CD14-positive monocyte (primary cell): ENCODE measurements around the gene CD14. TPM values are rescaled to one million over a fixed set of nuclear protein-coding genes. Genes with fewer than 3 reads are reported as not detected.
"Not testable (repeated sequence)": the region's sequence is repeated elsewhere in the genome, so short reads cannot be mapped to it uniquely, and the experiment has no call there.

Source experiments
- DNase-seq, 3 donors: peaks; one replicate each; pipeline ENCODE4 v3.0.0-alpha.2; 2011 to 2022
- H2AFZ ChIP-seq: 2 replicates; pipeline ENCODE4 v1.6.0; 2012; ENCODE audit warnings: mild to moderate bottlenecking, low read depth, low read length, inconsistent platforms; ENCODE audit not compliant: insufficient read depth, poor library complexity, severe bottlenecking
- H3K27ac ChIP-seq, 2 donors: 1 replicate in 1 of 2; 2 replicates in 1 of 2; pipeline ENCODE4 v1.5.1; 2012 to 2013; ENCODE audit warnings: low read length in 2 of 2, control low read depth in 1 of 2, inconsistent platforms in 1 of 2, low read depth in 1 of 2, mild to moderate bottlenecking in 1 of 2
- H3K27me3 ChIP-seq, 2 donors: one replicate each; pipeline versions ENCODE4 v1.6.0 to v1.6.1; 2011 to 2013; ENCODE audit warnings: low read length in 2 of 2; ENCODE audit not compliant: control insufficient read depth in 2 of 2, insufficient read depth in 2 of 2
- H3K36me3 ChIP-seq, 2 donors: replicated peaks in 1 of 2; 1 replicate in 1 of 2; 2 replicates in 1 of 2; pipeline versions ENCODE4 v1.5.1 to v1.6.1; 2012 to 2013; ENCODE audit warnings: low read length in 2 of 2, control low read depth in 1 of 2, inconsistent platforms in 1 of 2, mild to moderate bottlenecking in 1 of 2; ENCODE audit not compliant: insufficient read depth in 2 of 2, control insufficient read depth in 1 of 2
- H3K4me1 ChIP-seq, 2 donors: 1 replicate in 1 of 2; 2 replicates in 1 of 2; pipeline versions ENCODE4 v1.5.1 to v1.6.1; 2012 to 2013; ENCODE audit warnings: low read length in 2 of 2, control low read depth in 1 of 2, inconsistent platforms in 1 of 2, mild to moderate bottlenecking in 1 of 2, moderate library complexity in 1 of 2; ENCODE audit not compliant: insufficient read depth in 2 of 2, control insufficient read depth in 1 of 2
- H3K4me2 ChIP-seq: replicated peaks from 2 replicates; pipeline ENCODE3; 2012; ENCODE audit warnings: low read length, moderate library complexity, mild to moderate bottlenecking; ENCODE audit not compliant: poor library complexity, severe bottlenecking; ENCODE audit errors: extremely low read depth
- H3K4me3 ChIP-seq, 3 experiments: fragments of 200-600 bp in 1 of 3; sonication (generic) in 1 of 3; replicated peaks in 1 of 3; 1 replicate in 2 of 3; 2 replicates in 1 of 3; pipeline ENCODE4 v1.5.1; 2011 to 2013; ENCODE audit warnings: low read length in 3 of 3, mild to moderate bottlenecking in 3 of 3, control low read depth in 2 of 3, low read depth in 2 of 3, inconsistent platforms in 1 of 3, moderate library complexity in 1 of 3
- H3K79me2 ChIP-seq: 2 replicates; pipeline ENCODE4 v1.6.0; 2012; ENCODE audit warnings: mild to moderate bottlenecking, control low read depth, inconsistent platforms, low read length, moderate library complexity; ENCODE audit not compliant: insufficient read depth
- H3K9ac ChIP-seq: 2 replicates; pipeline ENCODE4 v1.6.0; 2017; ENCODE audit warnings: low read length, mild to moderate bottlenecking; ENCODE audit not compliant: insufficient read depth, poor library complexity, severe bottlenecking
- H3K9me3 ChIP-seq, 2 donors: replicated peaks in 1 of 2; 1 replicate in 1 of 2; 2 replicates in 1 of 2; pipeline versions ENCODE4 v1.5.1 to v1.6.1; 2012 to 2013; ENCODE audit warnings: low read length in 2 of 2, control low read depth in 1 of 2; ENCODE audit not compliant: control insufficient read depth in 1 of 2, insufficient read depth in 1 of 2
- H4K20me1 ChIP-seq: 2 replicates; pipeline ENCODE4 v1.6.0; 2012; ENCODE audit warnings: mild to moderate bottlenecking, low read length, control low read depth, moderate library complexity; ENCODE audit not compliant: insufficient read depth
- H3K27ac Mint-ChIP-seq, 7 donors: one replicate each; pipeline ENCODE4 v1.8.0; 2020; ENCODE audit warnings: mild to moderate bottlenecking in 7 of 7, mixed read lengths in 7 of 7, moderate library complexity in 6 of 7, inconsistent platforms in 2 of 7
- H3K27me3 Mint-ChIP-seq, 3 donors: one replicate each; pipeline ENCODE4 v1.8.0; 2021 to 2022; ENCODE audit warnings: low read depth in 3 of 3, mild to moderate bottlenecking in 3 of 3, mixed read lengths in 3 of 3, moderate library complexity in 3 of 3, inconsistent platforms in 1 of 3
- H3K36me3 Mint-ChIP-seq, 2 donors: one replicate each; pipeline ENCODE4 v1.8.0; 2020; ENCODE audit warnings: mixed read lengths in 2 of 2, inconsistent platforms in 1 of 2, mild to moderate bottlenecking in 1 of 2
- H3K4me1 Mint-ChIP-seq: one replicate; pipeline ENCODE4 v1.8.0; 2020; ENCODE audit warnings: mild to moderate bottlenecking, mixed read lengths
- H3K4me3 Mint-ChIP-seq, 2 donors: one replicate each; pipeline ENCODE4 v1.8.0; 2020; ENCODE audit warnings: mild to moderate bottlenecking in 2 of 2, mixed read lengths in 2 of 2, moderate library complexity in 1 of 2
- H3K9me3 Mint-ChIP-seq, 7 donors: one replicate each; pipeline ENCODE4 v1.8.0; 2020 to 2022; ENCODE audit warnings: mixed read lengths in 7 of 7, mild to moderate bottlenecking in 6 of 7, moderate library complexity in 6 of 7, inconsistent platforms in 2 of 7
- CTCF ChIP-seq: fragments of 200-600 bp; IDR thresholded peaks from one replicate; pipeline ENCODE4 v1.8.0; 2022; ENCODE audit warnings: antibody characterized with exemption, mild to moderate bottlenecking
- WGBS: methylation state at CpG from one replicate; pipeline ENCODE4 v1.1.5; 2013; ENCODE audit warnings: missing lambda C conversion rate; ENCODE audit not compliant: insufficient coverage; 5-methylcytosine and 5-hydroxymethylcytosine counted together
- intact Hi-C, 2 donors: fragments of 100-400 bp; cut with micrococcal nuclease; formaldehyde crosslinking; loops; one replicate each; pipeline versions ENCODE4 v1.15.0 to v1.15.1; 2023
- polyA plus RNA-seq, 3 donors: library from polyadenylated mRNA; depleted of rRNA in 1 of 3; unstranded in 2 of 3; stranded (reverse) in 1 of 3; fragments of 300-500 nt in 2 of 3; fragments of >200 nt in 1 of 3; fragmentation: Illumina TruSeq in 2 of 3; gene quantifications; 1 replicate in 2 of 3; 2 replicates in 1 of 3; pipeline ENCODE4 v1.2.3, GENCODE V29; 2012 to 2021

Gene CD14
- polyA plus RNA-seq, 3 donors, result 1,687 to 3,095 (median 2,434) TPM

DNA sequence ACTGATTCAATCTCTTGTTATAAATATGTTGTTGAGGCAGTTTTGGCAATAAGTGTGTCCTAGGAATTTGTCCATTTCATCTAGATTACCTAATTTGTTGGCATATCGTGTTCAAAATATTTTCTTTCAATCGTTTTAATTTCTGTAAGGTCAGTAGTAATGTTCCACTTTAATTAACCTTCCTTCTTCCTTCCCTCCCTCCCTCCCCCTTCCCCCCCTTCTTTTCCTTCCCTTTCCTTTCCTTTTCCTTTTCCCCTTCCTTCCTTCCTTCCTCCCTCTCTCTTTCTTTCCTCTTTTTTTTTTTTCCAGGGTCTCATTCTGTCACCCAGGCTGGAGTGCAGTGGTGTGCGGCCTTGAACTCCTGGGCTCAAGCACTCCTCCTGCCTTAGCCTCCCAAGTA is 27.1 kb downstream of the CD14 start:
- Mint-ChIP-seq H3K4me3 (no peak overlapping the region), H3K4me1 (peaks cover 84% of the 10 kb centered on the region), H3K9me3 (peaks cover 0 to 5% (median 0%) of the 10 kb centered on the region in 7 donors), H3K27me3 (peaks cover 0 to 5% (median 0%) of the 10 kb centered on the region in 3 donors), H3K27ac (peak overlapping the region; percentile 89 to 99 (median 95)), H3K36me3 (peaks cover 2 to 5% of the 10 kb centered on the region in 2 donors)
- no peak for DNase-seq
- Histone ChIP-seq H3K9ac (no peak overlapping the region), H3K79me2 (peaks cover 30% of the 10 kb centered on the region), H4K20me1 (no peaks in the 10 kb centered on the region), H3K4me1 (peaks cover 90 to 100% of the 10 kb centered on the region in 2 donors), H3K27me3 (no peaks in the 10 kb centered on the region), H3K9me3 (no peaks in the 10 kb centered on the region), H2AFZ (no peak overlapping the region), H3K36me3 (no peaks in the 10 kb centered on the region), H3K4me2 (no peak overlapping the region), H3K4me3 (peak overlapping the region in 1 of 3 experiments; percentile 21), H3K27ac (peak overlapping the region; percentile 76 to 94)
- intact Hi-C loops, result no loop called here
- TF ChIP-seq CTCF, result no peak
- WGBS, result 100% methylated on average over 1 of the region's 3 CpGs

DNA sequence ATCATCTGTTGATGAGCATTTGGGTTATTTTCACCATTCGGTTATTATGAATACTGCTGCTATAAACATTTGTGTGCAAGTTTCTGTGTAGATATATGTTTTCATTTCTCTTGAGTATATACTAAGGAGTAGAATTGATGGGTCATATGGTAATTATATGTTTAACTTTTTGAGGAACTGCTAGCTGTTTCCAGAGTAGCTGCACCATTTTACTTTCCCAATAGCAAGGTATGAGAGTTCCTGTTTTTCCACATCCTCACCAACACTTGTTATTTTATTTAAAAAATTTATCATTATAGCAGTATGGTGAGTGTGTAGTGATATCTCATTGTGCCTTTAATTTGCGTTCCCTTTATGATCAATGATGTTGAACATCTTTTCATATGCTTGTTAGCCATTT is 29.2 kb downstream of the CD14 start:
- peaks cover 2 to 5% of the 10 kb centered on the region in 2 donors for H3K36me3 Mint-ChIP-seq
- no CpG with 5 or more reads among the region's 2 CpGs for whole genome bisulfite sequencing
- Histone ChIP-seq H3K79me2 (peaks cover 17% of the 10 kb centered on the region), H2AFZ (no peak overlapping the region), H3K9ac (no peak overlapping the region), H3K27ac (peak overlapping the region; percentile 94 to 95), H4K20me1 (no peaks in the 10 kb centered on the region), H3K4me1 (peaks cover 73 to 97% of the 10 kb centered on the region in 2 donors), H3K36me3 (no peaks in the 10 kb centered on the region), H3K4me2 (peak overlapping the region; percentile 33), H3K9me3 (no peaks in the 10 kb centered on the region), H3K4me3 (peak overlapping the region in 1 of 3 experiments; percentile 22), H3K27me3 (no peaks in the 10 kb centered on the region)
- peaks cover 0 to 5% (median 0%) of the 10 kb centered on the region in 7 donors for H3K9me3 Mint-ChIP-seq
- H3K27me3 Mint-ChIP-seq, result peaks cover 0 to 5% (median 0%) of the 10 kb centered on the region in 3 donors
- TF ChIP-seq CTCF, result no peak
- H3K27ac Mint-ChIP-seq, result peak overlapping the region; percentile 94 to 100 (median 99)
- peaks cover 69% of the 10 kb centered on the region for H3K4me1 Mint-ChIP-seq
- peak in 2 of 3 donors; percentile 71 to 78 for DNase-seq
- peak overlapping the region in 1 of 2 donors; percentile 15 for H3K4me3 Mint-ChIP-seq
- intact Hi-C loops, result loop anchor here in 1 of 2 donors (5.0 kb wide), 1 partner anchor 46 kb away; the partner anchor contains the start of gene SRA1

GRCh38 chr5:140603446-140603698 is 29.6 kb downstream of the CD14 start:
- H3K27me3 Mint-ChIP-seq, H4K20me1 ChIP-seq, H3K9me3 Mint-ChIP-seq, H3K27me3 ChIP-seq, H2AFZ ChIP-seq, H3K36me3 Mint-ChIP-seq, H3K9me3 ChIP-seq, DNase-seq, H3K36me3 ChIP-seq, H3K9ac ChIP-seq: not testable (repeated sequence)
- 83% methylated on average over 4 of the region's 4 CpGs for WGBS
- H3K4me3 Mint-ChIP-seq, result peak overlapping the region in 1 of 2 donors; percentile 15
- peak overlapping the region; percentile 94 to 100 (median 99) for H3K27ac Mint-ChIP-seq
- peaks cover 17% of the 10 kb centered on the region for H3K79me2 ChIP-seq
- peaks cover 70 to 97% of the 10 kb centered on the region in 2 donors for H3K4me1 ChIP-seq
- H3K4me1 Mint-ChIP-seq, result peaks cover 69% of the 10 kb centered on the region
- H3K4me3 ChIP-seq, result peak overlapping the region in 1 of 3 experiments; percentile 22
- peak overlapping the region; percentile 94 to 95 for H3K27ac ChIP-seq
- peak overlapping the region; percentile 33 for H3K4me2 ChIP-seq
- intact Hi-C loops, result loop anchor here in 1 of 2 donors (5.0 kb wide), 1 partner anchor 46 kb away; the partner anchor contains the start of gene SRA1
